ENCODE data around the gene FOXL2NB.

FOXL2NB gene

GRCh38 chr3:138987181-138987580 lies 40.2 kb downstream of the FOXL2NB start:
- Histone ChIP-seq H3K9ac (ENCODE audit: low read length) (no peak overlapping the region), H4K91ac (ENCODE audit: low read length) (no peak overlapping the region), H3K27ac (ENCODE audit: low read length, poor library complexity, severe bottlenecking) (no peak overlapping the region), H4K8ac (ENCODE audit: low read length) (no peak overlapping the region), H3K4ac (ENCODE audit: low read depth in 1 of 2, low read length in 2 of 2) (no peak overlapping the region), H3K23ac (ENCODE audit: low read length in 2 of 2) (no peak overlapping the region), H3K18ac (ENCODE audit: low read depth in 1 of 2, low read length in 2 of 2) (no peak overlapping the region), H2BK12ac (ENCODE audit: low read length in 2 of 2) (no peak overlapping the region), H3K9me3 (ENCODE audit: control insufficient read depth, low read length) (no peaks in the 10 kb centered on the region), H2BK120ac (ENCODE audit: low read depth, low read length) (no peak overlapping the region), H3K4me1 (ENCODE audit: control insufficient read depth, insufficient read depth, low read depth, low read length) (no peaks in the 10 kb centered on the region), H2AK5ac (ENCODE audit: low read length, severe bottlenecking) (no peak overlapping the region), H2AFZ (ENCODE audit: low read depth, low read length) (no peak overlapping the region), H3K14ac (ENCODE audit: low read length in 2 of 2) (no peak overlapping the region), H2BK5ac (ENCODE audit: low read depth, low read length, poor library complexity, severe bottlenecking) (no peak overlapping the region), H3K4me2 (ENCODE audit: low read length, poor library complexity, severe bottlenecking) (no peak overlapping the region), H3K4me3 (ENCODE audit: insufficient read depth in 1 of 2, low read depth in 1 of 2, low read length in 2 of 2) (no peak overlapping the region), H3K79me1 (replicated peaks; ENCODE audit: low read length, poor library complexity, severe bottlenecking) (no peaks in the 10 kb centered on the region), H3K36me3 (ENCODE audit: control insufficient read depth in 1 of 2, insufficient read depth in 2 of 2, low read depth in 1 of 2, low read length in 2 of 2) (no peaks in the 10 kb centered on the region), H2BK15ac (ENCODE audit: low read depth, poor library complexity, severe bottlenecking) (no peak overlapping the region), H3K27me3 (ENCODE audit: control insufficient read depth in 1 of 2, insufficient read depth in 1 of 2, low read length in 2 of 2) (peaks cover 33 to 51% of the 10 kb centered on the region in 2 experiments)
- 83% methylated on average over 2 of the region's 2 CpGs for WGBS
- no peak for DNase-seq

GRCh38 chr3:138995706-138996105 lies 48.7 kb downstream of the FOXL2NB start:
- no peak overlapping the region for H3K14ac ChIP-seq (ENCODE audit: low read length in 2 of 2)
- no peak overlapping the region for H2BK5ac ChIP-seq (ENCODE audit: low read depth, low read length, poor library complexity, severe bottlenecking)
- no peak overlapping the region for H3K4me2 ChIP-seq (ENCODE audit: low read length, poor library complexity, severe bottlenecking)
- H3K18ac ChIP-seq (ENCODE audit: low read depth in 1 of 2, low read length in 2 of 2), result no peak overlapping the region
- H4K8ac ChIP-seq (ENCODE audit: low read length), result no peak overlapping the region
- WGBS, result no CpG with 5 or more reads among the region's 1 CpG
- no peak overlapping the region for H3K27ac ChIP-seq (ENCODE audit: low read length, poor library complexity, severe bottlenecking)
- H3K9ac ChIP-seq (ENCODE audit: low read length), result no peak overlapping the region
- H2AFZ ChIP-seq (ENCODE audit: low read depth, low read length), result no peak overlapping the region
- no peaks in the 10 kb centered on the region for H3K36me3 ChIP-seq (ENCODE audit: control insufficient read depth in 1 of 2, insufficient read depth in 2 of 2, low read depth in 1 of 2, low read length in 2 of 2)
- H2AK5ac ChIP-seq (ENCODE audit: low read length, severe bottlenecking), result no peak overlapping the region
- H3K9me3 ChIP-seq (ENCODE audit: control insufficient read depth, low read length), result no peaks in the 10 kb centered on the region
- H3K27me3 ChIP-seq (ENCODE audit: control insufficient read depth in 1 of 2, insufficient read depth in 1 of 2, low read length in 2 of 2), result peaks cover 11 to 16% of the 10 kb centered on the region in 2 experiments
- no peak overlapping the region for H4K91ac ChIP-seq (ENCODE audit: low read length)
- no peak overlapping the region for H2BK120ac ChIP-seq (ENCODE audit: low read depth, low read length)
- no peak overlapping the region for H3K23ac ChIP-seq (ENCODE audit: low read length in 2 of 2)
- no peaks in the 10 kb centered on the region for H3K79me1 ChIP-seq (replicated peaks; ENCODE audit: low read length, poor library complexity, severe bottlenecking)
- no peak for DNase-seq
- no peak overlapping the region for H3K4me3 ChIP-seq (ENCODE audit: insufficient read depth in 1 of 2, low read depth in 1 of 2, low read length in 2 of 2)
- H2BK15ac ChIP-seq (ENCODE audit: low read depth, poor library complexity, severe bottlenecking), result no peak overlapping the region
- no peaks in the 10 kb centered on the region for H3K4me1 ChIP-seq (ENCODE audit: control insufficient read depth, insufficient read depth, low read depth, low read length)
- no peak overlapping the region for H2BK12ac ChIP-seq (ENCODE audit: low read length in 2 of 2)
- no peak overlapping the region for H3K4ac ChIP-seq (ENCODE audit: low read depth in 1 of 2, low read length in 2 of 2)

Measured in mesenchymal stem cell (in vitro differentiated cells and primary cell).